ENCODE results near the gene TBCB. TPM values are rescaled to one million over a fixed set of nuclear protein-coding genes. Genes with fewer than 3 reads are reported as not detected.

TBCB gene
- total and polyA plus RNA-seq, 9 of the 15 experiments (the other 6 are each of a cell fraction or from before 2014, with no cell fraction given): 3.5 to 115 (median 58.9) TPM

GRCh38 chr19:36139473-36140303 is 24.4 kb downstream of the TBCB start, which contains the start of gene CAPNS1 (continued):
- TF ChIP-seq CLOCK (CRISPR knock-in tag; IDR thresholded peaks at IDR 0.05; ENCODE audit: borderline replicate concordance) (no peak), ATF3 (IDR thresholded peaks at IDR 0.05) (peak; percentile 81), ATF3 (CRISPR knock-in tag; conservative IDR thresholded peaks at IDR 0.05) (peak; percentile 84), ZNF133 (CRISPR knock-in tag; IDR thresholded peaks at IDR 0.05) (no peak), ZBTB17 (CRISPR knock-in tag; IDR thresholded peaks at IDR 0.05) (peak; percentile 23; the same call in 1 of the 2 replicates), ZSCAN32 (CRISPR knock-in tag; IDR thresholded peaks at IDR 0.05) (no peak), ZNF224 (CRISPR knock-in tag; IDR thresholded peaks at IDR 0.05) (peak; percentile 60; the same call in 1 of the 2 replicates), KAT7 (CRISPR knock-in tag; IDR thresholded peaks at IDR 0.05; ENCODE audit: borderline replicate concordance) (peak; percentile 29; the same call in 1 of the 2 replicates), FIP1L1 (IDR thresholded peaks at IDR 0.05; ENCODE audit: low read depth, low read length, poor library complexity, severe bottlenecking) (peak; percentile 81), MYNN (IDR thresholded peaks at IDR 0.05) (no peak), MYNN (CRISPR knock-in tag; IDR thresholded peaks at IDR 0.05) (no peak), HMGXB4 (CRISPR knock-in tag; IDR thresholded peaks at IDR 0.05) (0 out of 2 replicates have a peak, but pooled peaks have one; percentile 42), ZNF586 (CRISPR knock-in tag; conservative IDR thresholded peaks at IDR 0.05) (no peak), HINFP (tag; conservative IDR thresholded peaks at IDR 0.05; ENCODE audit: low read depth) (no peak; the same call in 1 of the 2 replicates), ZKSCAN1 (IDR thresholded peaks at IDR 0.05; ENCODE audit: low read depth, low read length) (peak; percentile 25; the same call in 1 of the 2 replicates), C11orf30 (IDR thresholded peaks at IDR 0.05; ENCODE audit: low read depth) (peak; percentile 34; the same call in 1 of the 2 replicates), ZNF695 (CRISPR knock-in tag; IDR thresholded peaks at IDR 0.05) (0 out of 2 replicates have a peak, but pooled peaks have one; percentile 8), MAX (CRISPR knock-in tag; IDR thresholded peaks at IDR 0.05) (peak; percentile 45; the same call in 1 of the 2 replicates), HMGN3 (IDR thresholded peaks at IDR 0.05; ENCODE audit: borderline replicate concordance, extremely low read depth, insufficient read length, low read depth, low read length) (peak; percentile 94), CBX5 (IDR thresholded peaks at IDR 0.05; ENCODE audit: borderline replicate concordance, low read depth) (peak; percentile 29; the same call in 1 of the 2 replicates), ZNF780A (CRISPR knock-in tag; IDR thresholded peaks at IDR 0.05) (no peak)

Measured in K562 (cell line).